Cardiac fibroblast (primary cell): ENCODE data around the gene KIF12.

Source experiments
- DNase-seq, 2 donors: peaks; one replicate each; pipeline versions ENCODE4 v3.0.0 to v3.0.0-alpha.2; 2010; ENCODE audit warnings: low read depth in 2 of 2
- H3K4me3 ChIP-seq, 2 donors: replicated peaks in 1 of 2; 1 replicate in 1 of 2; 2 replicates in 1 of 2; pipeline ENCODE4 v1.5.1; 2011; ENCODE audit warnings: low read depth in 2 of 2, low read length in 2 of 2, mild to moderate bottlenecking in 2 of 2, moderate library complexity in 1 of 2
- TF ChIP-seq, protein P1 (sequence below): IDR thresholded peaks from one replicate; pipeline ENCODE4 v1.5.1; 2011; ENCODE audit warnings: low read depth, mild to moderate bottlenecking, low read length, inconsistent platforms

KIF12 gene

DNA sequence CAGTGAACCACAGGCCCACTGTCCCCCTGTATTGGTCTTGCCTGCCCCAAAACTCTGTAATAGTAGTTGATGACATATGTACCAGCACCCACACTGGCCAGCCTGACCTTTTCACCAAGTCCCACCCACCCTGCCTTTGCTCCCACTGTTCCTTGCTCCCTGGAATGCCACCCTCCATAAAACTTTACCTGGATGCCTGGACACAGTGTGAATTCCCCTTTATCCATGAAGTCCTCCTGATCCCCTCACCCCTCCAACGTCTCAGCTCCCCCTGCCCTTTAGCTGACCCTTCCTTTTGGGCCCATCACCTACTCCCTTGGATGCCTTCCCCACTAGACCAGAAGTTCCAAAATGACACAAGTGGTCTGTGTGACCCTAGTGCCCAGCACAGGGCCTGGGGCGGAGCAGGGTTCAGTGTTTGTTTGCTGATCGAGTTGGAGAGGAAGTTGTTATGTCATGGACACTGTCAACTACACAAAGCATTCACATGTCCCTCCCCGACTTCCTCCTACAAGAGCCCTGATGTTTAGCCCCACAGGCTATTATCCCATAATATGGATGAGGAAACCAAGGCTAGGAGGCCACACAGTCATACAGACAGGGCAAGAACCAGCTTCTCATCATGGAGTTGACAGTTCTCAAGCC lies 37.1 kb downstream of the KIF12 start:
- DNase-seq, result no peak
- TF ChIP-seq, protein P1, sequence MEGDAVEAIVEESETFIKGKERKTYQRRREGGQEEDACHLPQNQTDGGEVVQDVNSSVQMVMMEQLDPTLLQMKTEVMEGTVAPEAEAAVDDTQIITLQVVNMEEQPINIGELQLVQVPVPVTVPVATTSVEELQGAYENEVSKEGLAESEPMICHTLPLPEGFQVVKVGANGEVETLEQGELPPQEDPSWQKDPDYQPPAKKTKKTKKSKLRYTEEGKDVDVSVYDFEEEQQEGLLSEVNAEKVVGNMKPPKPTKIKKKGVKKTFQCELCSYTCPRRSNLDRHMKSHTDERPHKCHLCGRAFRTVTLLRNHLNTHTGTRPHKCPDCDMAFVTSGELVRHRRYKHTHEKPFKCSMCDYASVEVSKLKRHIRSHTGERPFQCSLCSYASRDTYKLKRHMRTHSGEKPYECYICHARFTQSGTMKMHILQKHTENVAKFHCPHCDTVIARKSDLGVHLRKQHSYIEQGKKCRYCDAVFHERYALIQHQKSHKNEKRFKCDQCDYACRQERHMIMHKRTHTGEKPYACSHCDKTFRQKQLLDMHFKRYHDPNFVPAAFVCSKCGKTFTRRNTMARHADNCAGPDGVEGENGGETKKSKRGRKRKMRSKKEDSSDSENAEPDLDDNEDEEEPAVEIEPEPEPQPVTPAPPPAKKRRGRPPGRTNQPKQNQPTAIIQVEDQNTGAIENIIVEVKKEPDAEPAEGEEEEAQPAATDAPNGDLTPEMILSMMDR, result no peak
- no peak overlapping the region for H3K4me3 ChIP-seq

DNA sequence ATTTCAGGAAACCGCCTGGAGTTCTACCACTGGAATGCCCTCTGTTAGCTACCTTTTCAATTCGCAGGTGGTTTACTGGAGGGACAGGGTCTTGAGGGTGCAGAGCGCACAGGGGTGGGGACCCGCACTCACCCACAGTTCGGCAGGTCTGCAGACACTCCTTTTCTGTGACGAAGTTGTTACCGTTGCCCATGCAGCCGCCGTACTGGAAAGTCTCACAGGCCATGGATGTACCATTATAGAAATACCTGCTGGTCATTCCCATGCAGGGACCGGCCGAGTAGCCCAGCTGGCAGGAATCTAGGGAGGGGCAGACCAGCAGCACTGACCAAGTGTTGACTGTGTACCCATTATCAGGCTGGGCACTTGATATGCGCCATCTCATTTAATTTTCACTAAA lies 37.8 kb downstream of the KIF12 start:
- H3K4me3 ChIP-seq, result no peak overlapping the region
- no peak for DNase-seq
- TF ChIP-seq, protein P1, result no peak

- TF ChIP-seq, protein P1, result no peak
- no peak for DNase-seq
- H3K4me3 ChIP-seq, result no peak overlapping the region
Measured at GRCh38 chr9:114060711-114061110, 38.4 kb downstream of the KIF12 start.

GRCh38 chr9:114060070-114060469 lies 39.0 kb downstream of the KIF12 start:
- TF ChIP-seq, protein P1, result no peak
- DNase-seq, result no peak
- H3K4me3 ChIP-seq, result no peak overlapping the region

GRCh38 chr9:114059047-114059803 lies 39.9 kb downstream of the KIF12 start:
- no peak overlapping the region for H3K4me3 ChIP-seq
- DNase-seq, result peak; percentile 19 to 45
- TF ChIP-seq, protein P1, result no peak

DNA sequence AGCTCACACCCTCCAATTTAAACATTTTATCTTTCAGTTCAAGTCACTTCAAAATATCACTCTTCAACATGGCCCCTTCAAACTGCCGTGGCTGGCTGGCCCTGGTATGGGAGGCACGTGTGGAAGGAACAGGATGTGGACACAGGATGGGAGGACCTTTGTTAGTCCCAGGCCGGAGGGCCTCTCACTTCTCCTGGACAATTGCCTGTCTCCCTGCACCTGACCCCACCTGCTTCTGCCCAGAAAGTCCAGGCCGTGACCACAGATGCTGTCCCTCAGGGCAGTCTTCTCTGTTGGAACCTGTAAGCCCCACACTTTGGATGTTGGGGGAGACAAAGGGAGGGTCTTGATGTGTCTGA lies 40.4 kb downstream of the KIF12 start:
- no peak for DNase-seq
- H3K4me3 ChIP-seq, result no peak overlapping the region
- TF ChIP-seq, protein P1, result no peak
